Spleen (tissue), 11 donors: ENCODE measurements around the gene HECTD2. TPM values are rescaled to one million over a fixed set of nuclear protein-coding genes. Genes with fewer than 3 reads are reported as not detected.

Experiments
- DNase-seq: peaks from one replicate; pipeline ENCODE4 v3.0.0-alpha.2; 2020
- H3K27ac ChIP-seq, 8 donors: fragments of 200-600 bp; sonication (generic) in 7 of 8; 1 replicate in 4 of 8; 2 replicates in 4 of 8; pipeline versions ENCODE4 v1.5.0 to v1.8.0; 2016 to 2021; ENCODE audit warnings: inconsistent platforms in 4 of 8, mild to moderate bottlenecking in 4 of 8, moderate library complexity in 1 of 8
- H3K27me3 ChIP-seq, 7 donors: fragments of 200-600 bp; sonication (generic) in 6 of 7; replicated peaks in 1 of 7; 1 replicate in 4 of 7; 2 replicates in 3 of 7; pipeline versions ENCODE4 v1.5.0 to v1.8.0; 2016 to 2021; ENCODE audit warnings: inconsistent platforms in 3 of 7, mild to moderate bottlenecking in 1 of 7
- H3K36me3 ChIP-seq, 6 donors: fragments of 200-600 bp; sonication (generic) in 5 of 6; 1 replicate in 4 of 6; 2 replicates in 2 of 6; pipeline versions ENCODE4 v1.5.0 to v1.8.0; 2016 to 2021; ENCODE audit warnings: inconsistent platforms in 2 of 6
- H3K4me1 ChIP-seq, 6 donors: fragments of 200-600 bp; sonication (generic) in 5 of 6; 1 replicate in 3 of 6; 2 replicates in 3 of 6; pipeline versions ENCODE4 v1.5.0 to v1.8.0; 2016 to 2021; ENCODE audit warnings: inconsistent platforms in 3 of 6
- H3K4me3 ChIP-seq, 8 donors: fragments of 200-600 bp; sonication (generic) in 7 of 8; 1 replicate in 4 of 8; 2 replicates in 4 of 8; pipeline versions ENCODE4 v1.5.0 to v1.8.0; 2016 to 2021; ENCODE audit warnings: inconsistent platforms in 4 of 8, mild to moderate bottlenecking in 4 of 8, moderate library complexity in 2 of 8
- H3K9me3 ChIP-seq, 8 donors: fragments of 200-600 bp; sonication (generic) in 7 of 8; 1 replicate in 4 of 8; 2 replicates in 4 of 8; pipeline versions ENCODE4 v1.5.0 to v1.8.0; 2016 to 2021; ENCODE audit warnings: inconsistent platforms in 4 of 8
- POLR2A ChIP-seq, 3 donors: fragments of 450-650 bp; IDR thresholded peaks; one replicate each; pipeline ENCODE4 v1.5.1; 2017; ENCODE audit warnings: antibody characterized with exemption in 3 of 3, mild to moderate bottlenecking in 1 of 3
- POLR2AphosphoS5 ChIP-seq, 3 donors: sonication (generic); formaldehyde crosslinking; IDR thresholded peaks; one replicate each; pipeline ENCODE4 v1.5.1; 2017; ENCODE audit warnings: antibody characterized with exemption in 3 of 3
- WGBS, 5 donors: extraction: QIAGEN DNeasy Blood & Tissue Kit in 3 of 5; methylation state at CpG; one replicate each; pipeline versions ENCODE4 v1.1.5 to v1.1.7; 2013 to 2018; 5-methylcytosine and 5-hydroxymethylcytosine counted together
- intact Hi-C: fragments of 100-400 bp; cut with DNase I; formaldehyde crosslinking; loops from one replicate; pipeline ENCODE4 v1.15.0; 2023; ENCODE audit warnings: low total_unique reads
- polyA plus RNA-seq, 3 donors: library from polyadenylated mRNA; stranded (reverse); fragments of 200-250 nt; gene quantifications; one replicate each; pipeline ENCODE4 v1.2.1, GENCODE V29; 2013
- total RNA-seq, 7 donors: library from RNA; depleted of rRNA in 3 of 7; stranded (reverse); fragments of >200 nt in 3 of 7; fragmentation: NEBNext Ultra II Directional in 4 of 7; extraction: Animal tissue kit (Norgen Biotek cat#: 25700) in 4 of 7; gene quantifications; one replicate each; pipeline versions ENCODE4 v1.1.0 to v1.2.1, GENCODE V29; 2016 to 2021
- TF ChIP-seq, protein P1 (sequence below), 11 experiments: fragments of 200-600 bp in 7 of 11; fragments of 450-650 bp in 4 of 11; sonication (generic) in 4 of 11; IDR thresholded peaks in 8 of 11; conservative IDR thresholded peaks in 3 of 11; 1 replicate in 7 of 11; 2 replicates in 4 of 11; pipeline versions ENCODE4 v1.4.0 to v1.8.0; 2016 to 2021; ENCODE audit warnings: antibody characterized with exemption in 11 of 11, inconsistent platforms in 4 of 11, mild to moderate bottlenecking in 1 of 11
- donor health status: healthy with polysubstance abuse.
- donor health status: DM: no; HTN: no; CAD: no; lungs with moderate emphysema.
- donor health status: DM: no; HTN: no; CAD: no.
- donor health status: Bipolar disorder and iron deficiency.
- donor health status: healthy.
- donor health status: DM: no; HTN: no; CAD: no.
- donor health status: DM: yes; HTN: yes; CAD: no.

HECTD2 gene
- total and polyA plus RNA-seq, 10 donors: 3.3 to 11.1 (median 7.4) TPM

DNA sequence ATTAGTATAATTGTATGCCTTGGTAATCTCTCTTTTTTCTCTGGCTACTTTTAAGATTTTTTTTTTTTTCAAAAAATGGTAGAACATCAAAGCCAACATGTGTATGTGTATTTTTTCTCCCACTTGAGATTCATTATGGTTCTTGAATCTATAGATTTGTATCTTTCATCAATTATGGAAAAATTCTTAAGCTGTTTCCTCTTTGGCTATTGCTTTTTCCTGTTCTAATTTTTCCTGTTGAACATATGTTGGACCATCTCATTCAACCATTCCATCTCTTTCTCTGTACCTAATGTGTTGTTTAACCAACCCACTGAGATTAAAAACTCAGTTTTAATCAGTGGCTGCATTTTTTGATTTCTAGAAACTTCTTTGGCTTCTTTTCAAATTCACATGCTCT, 107.2 kb downstream of the HECTD2 start:
- Histone ChIP-seq H3K27ac (no peak overlapping the region), H3K4me3 (no peak overlapping the region), H3K4me1 (peaks cover 0 to 11% (median 7%) of the 10 kb centered on the region in 6 donors), H3K27me3 (no peaks in the 10 kb centered on the region), H3K9me3 (peaks cover 0 to 9% (median 0%) of the 10 kb centered on the region in 8 donors), H3K36me3 (no peaks in the 10 kb centered on the region)
- intact Hi-C loops: no loop called here
- DNase-seq: no peak
- no peak for TF ChIP-seq POLR2A (IDR thresholded peaks at IDR 0.05)
- TF ChIP-seq POLR2AphosphoS5 (IDR thresholded peaks at IDR 0.05): no peak
- TF ChIP-seq, protein P1, sequence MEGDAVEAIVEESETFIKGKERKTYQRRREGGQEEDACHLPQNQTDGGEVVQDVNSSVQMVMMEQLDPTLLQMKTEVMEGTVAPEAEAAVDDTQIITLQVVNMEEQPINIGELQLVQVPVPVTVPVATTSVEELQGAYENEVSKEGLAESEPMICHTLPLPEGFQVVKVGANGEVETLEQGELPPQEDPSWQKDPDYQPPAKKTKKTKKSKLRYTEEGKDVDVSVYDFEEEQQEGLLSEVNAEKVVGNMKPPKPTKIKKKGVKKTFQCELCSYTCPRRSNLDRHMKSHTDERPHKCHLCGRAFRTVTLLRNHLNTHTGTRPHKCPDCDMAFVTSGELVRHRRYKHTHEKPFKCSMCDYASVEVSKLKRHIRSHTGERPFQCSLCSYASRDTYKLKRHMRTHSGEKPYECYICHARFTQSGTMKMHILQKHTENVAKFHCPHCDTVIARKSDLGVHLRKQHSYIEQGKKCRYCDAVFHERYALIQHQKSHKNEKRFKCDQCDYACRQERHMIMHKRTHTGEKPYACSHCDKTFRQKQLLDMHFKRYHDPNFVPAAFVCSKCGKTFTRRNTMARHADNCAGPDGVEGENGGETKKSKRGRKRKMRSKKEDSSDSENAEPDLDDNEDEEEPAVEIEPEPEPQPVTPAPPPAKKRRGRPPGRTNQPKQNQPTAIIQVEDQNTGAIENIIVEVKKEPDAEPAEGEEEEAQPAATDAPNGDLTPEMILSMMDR (IDR thresholded peaks at IDR 0.05 in 8 of 11, conservative IDR thresholded peaks at IDR 0.05 in 3 of 11): no peak

DNA sequence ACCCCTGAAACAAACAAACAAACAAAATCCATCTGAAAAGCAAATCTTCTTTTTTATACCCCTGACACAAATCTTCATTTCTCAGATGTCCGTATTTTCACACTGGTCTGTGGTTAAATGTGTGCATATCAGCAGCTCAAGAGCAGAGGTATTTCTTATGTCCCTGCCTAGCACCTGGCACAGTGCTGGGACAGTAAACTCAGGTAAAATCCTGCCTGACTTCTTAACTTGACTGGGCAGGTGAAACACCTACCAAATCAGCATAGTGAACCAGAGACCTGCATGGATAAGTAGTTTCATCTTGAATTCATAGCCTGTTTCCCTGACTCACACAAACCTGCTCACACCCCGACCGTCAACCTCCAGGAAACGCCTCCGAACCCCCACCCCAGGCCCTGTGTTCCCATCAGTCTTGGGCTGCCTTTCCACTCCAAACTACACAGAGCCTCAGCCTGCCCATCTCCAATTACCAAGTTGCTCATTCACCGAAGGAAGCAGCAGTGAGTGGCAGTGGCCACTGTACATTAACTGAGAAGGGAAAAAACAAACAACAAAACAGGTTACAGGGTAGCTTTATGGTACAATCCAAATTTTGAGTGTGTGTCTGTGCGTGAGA, 109.9 kb downstream of the HECTD2 start:
- peaks cover 0 to 9% (median 0%) of the 10 kb centered on the region in 8 donors for H3K9me3 ChIP-seq
- DNase-seq: no peak
- H3K27ac ChIP-seq: peak overlapping the region in 1 of 8 donors; percentile 25
- no peaks in the 10 kb centered on the region for H3K36me3 ChIP-seq
- peaks cover 0 to 11% (median 7%) of the 10 kb centered on the region in 6 donors for H3K4me1 ChIP-seq
- TF ChIP-seq, protein P1 (IDR thresholded peaks at IDR 0.05 in 8 of 11, conservative IDR thresholded peaks at IDR 0.05 in 3 of 11): no peak
- TF ChIP-seq POLR2A (IDR thresholded peaks at IDR 0.05) (no peak), POLR2AphosphoS5 (IDR thresholded peaks at IDR 0.05) (no peak)
- no peak overlapping the region for H3K4me3 ChIP-seq
- intact Hi-C loops: no loop called here
- no peaks in the 10 kb centered on the region for H3K27me3 ChIP-seq
- WGBS, 5 donors: 85 to 92% (median 89%) methylated on average over 7 of the region's 7 CpGs

GRCh38 chr10:91520661-91521060, 110.5 kb downstream of the HECTD2 start:
- intact Hi-C loops: no loop called here
- H3K27ac ChIP-seq: peak overlapping the region in 3 of 8 donors; percentile 1 to 25 (median 14)
- TF ChIP-seq POLR2A (IDR thresholded peaks at IDR 0.05): no peak
- no peak for TF ChIP-seq POLR2AphosphoS5 (IDR thresholded peaks at IDR 0.05)
- TF ChIP-seq, protein P1 (IDR thresholded peaks at IDR 0.05 in 8 of 11, conservative IDR thresholded peaks at IDR 0.05 in 3 of 11): no peak
- WGBS, 5 donors: 22 to 36% (median 32%) methylated on average over 1 of the region's 1 CpG
- no peak overlapping the region for H3K4me3 ChIP-seq
- H3K4me1 ChIP-seq: peaks cover 0 to 11% (median 7%) of the 10 kb centered on the region in 6 donors
- no peaks in the 10 kb centered on the region for H3K27me3 ChIP-seq
- H3K36me3 ChIP-seq: no peaks in the 10 kb centered on the region
- H3K9me3 ChIP-seq: peaks cover 0 to 9% (median 0%) of the 10 kb centered on the region in 8 donors
- DNase-seq: no peak

GRCh38 chr10:91521439-91521838, 111.3 kb downstream of the HECTD2 start:
- no peak for DNase-seq
- H3K9me3 ChIP-seq: peaks cover 0 to 9% (median 0%) of the 10 kb centered on the region in 8 donors
- peaks cover 0 to 11% (median 7%) of the 10 kb centered on the region in 6 donors for H3K4me1 ChIP-seq
- H3K4me3 ChIP-seq: no peak overlapping the region
- no peaks in the 10 kb centered on the region for H3K36me3 ChIP-seq
- WGBS, 5 donors: 77 to 94% (median 87%) methylated on average over 1 of the region's 1 CpG
- no peaks in the 10 kb centered on the region for H3K27me3 ChIP-seq
- H3K27ac ChIP-seq: peak overlapping the region in 2 of 8 donors; percentile 14 to 25
- no peak for TF ChIP-seq POLR2AphosphoS5 (IDR thresholded peaks at IDR 0.05)
- no peak for TF ChIP-seq POLR2A (IDR thresholded peaks at IDR 0.05)
- TF ChIP-seq, protein P1 (IDR thresholded peaks at IDR 0.05 in 8 of 11, conservative IDR thresholded peaks at IDR 0.05 in 3 of 11): no peak
- intact Hi-C loops: no loop called here
